ENCODE data around the gene LHPP.

Gene LHPP

DNA sequence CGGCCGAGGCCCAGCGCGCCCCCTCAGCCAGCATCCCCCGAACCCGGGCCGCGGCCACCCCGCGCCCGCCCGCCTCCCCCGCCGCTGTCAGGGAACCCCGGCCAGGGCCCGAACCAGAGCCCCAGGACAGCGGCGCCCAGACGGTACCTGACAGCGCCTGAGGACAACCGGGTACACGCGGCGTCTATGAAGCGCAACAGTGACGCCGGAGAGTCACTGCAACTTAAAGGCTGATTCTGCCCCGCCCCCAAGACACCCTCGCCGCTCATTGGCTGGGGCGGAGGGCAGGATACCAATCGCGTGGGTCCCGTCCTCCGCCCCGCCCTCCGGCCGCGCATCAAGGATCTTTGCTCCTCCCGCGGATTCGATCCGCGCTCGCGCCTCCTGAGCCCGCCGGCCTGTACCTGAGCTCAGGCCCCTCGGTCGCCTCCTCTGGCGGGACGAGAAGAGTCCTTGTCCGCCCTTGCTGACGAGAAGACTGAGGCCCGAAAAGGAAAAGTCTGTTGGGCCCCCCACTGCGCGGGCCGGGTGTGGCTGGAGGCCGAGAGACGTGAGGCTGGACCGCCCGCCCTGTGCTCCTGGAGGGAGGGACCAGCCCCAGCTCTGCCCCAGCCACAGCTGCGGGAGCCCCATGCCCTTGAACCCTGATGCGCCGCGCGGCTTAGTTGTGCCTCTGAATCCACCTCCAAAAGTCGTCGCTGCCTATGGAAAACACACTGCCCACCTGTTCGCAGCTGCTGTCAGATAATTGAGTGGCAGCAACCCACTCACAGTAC, 42.7 kb upstream of the LHPP start, which contains the start of gene OAT:
TSS of gene OAT (minus strand) at position 198 of the 776 bp plus-strand sequence. CDS start 6,752 bp downstream, outside the sequence.
- peak within 1 kb of the TSS; percentile 77 for H3K27ac ChIP-seq (ENCODE audit: extremely low read depth, low read depth, low read length)
- TF ChIP-seq ZNF473 (tag by site-specific recombination; IDR thresholded peaks at IDR 0.05) (no peak), ZEB2 (tag by site-specific recombination; IDR thresholded peaks at IDR 0.05) (peak; percentile 96), ZSCAN30 (tag by site-specific recombination; IDR thresholded peaks at IDR 0.05) (peak; percentile 8; the same call in 1 of the 2 replicates), WT1 (tag by site-specific recombination; IDR thresholded peaks at IDR 0.05) (peak; percentile 47; the same call in 1 of the 2 replicates), SP3 (tag by site-specific recombination; IDR thresholded peaks at IDR 0.05) (peak; percentile 95), ZNF664 (tag by site-specific recombination; IDR thresholded peaks at IDR 0.05) (no peak), KLF10 (tag by site-specific recombination; IDR thresholded peaks at IDR 0.05) (peak; percentile 97), ZNF610 (tag by site-specific recombination; IDR thresholded peaks at IDR 0.05; ENCODE audit: borderline replicate concordance) (peak; percentile 73; the same call in 1 of the 2 replicates), TRIM28 (IDR thresholded peaks at IDR 0.05; ENCODE audit: borderline replicate concordance, low read length) (peak; percentile 47; the same call in 1 of the 2 replicates), ZNF548 (tag by site-specific recombination; IDR thresholded peaks at IDR 0.05) (no peak), ZNF24 (tag by site-specific recombination; IDR thresholded peaks at IDR 0.05) (peak; percentile 64), ZNF341 (tag by site-specific recombination; IDR thresholded peaks at IDR 0.05; ENCODE audit: low read depth) (peak; percentile 78), ZNF629 (tag by site-specific recombination; IDR thresholded peaks at IDR 0.05) (peak; percentile 75), ZIC2 (tag by site-specific recombination; IDR thresholded peaks at IDR 0.05) (peak; percentile 70), ZNF335 (tag by site-specific recombination; conservative IDR thresholded peaks at IDR 0.05) (0 out of 2 replicates have a peak, but pooled peaks have one; percentile 63), BCL11B (tag by site-specific recombination; IDR thresholded peaks at IDR 0.05; ENCODE audit: low read depth) (0 out of 2 replicates have a peak, but pooled peaks have one; percentile 20), ZNF561 (tag by site-specific recombination; IDR thresholded peaks at IDR 0.05; ENCODE audit: borderline replicate concordance) (peak; percentile 24; the same call in 1 of the 2 replicates), ZNF2 (tag by site-specific recombination; IDR thresholded peaks at IDR 0.05) (peak; percentile 83), SCRT2 (tag by site-specific recombination; IDR thresholded peaks at IDR 0.05) (peak; percentile 94), ZNF843 (tag by site-specific recombination; IDR thresholded peaks at IDR 0.05) (peak; percentile 65), ZBTB7A (tag by site-specific recombination; IDR thresholded peaks at IDR 0.05; ENCODE audit: low read depth) (0 out of 2 replicates have a peak, but pooled peaks have one; percentile 12), ZNF560 (tag by site-specific recombination; IDR thresholded peaks at IDR 0.05; ENCODE audit: borderline replicate concordance) (no peak)
- TF ChIP-seq, protein P1, sequence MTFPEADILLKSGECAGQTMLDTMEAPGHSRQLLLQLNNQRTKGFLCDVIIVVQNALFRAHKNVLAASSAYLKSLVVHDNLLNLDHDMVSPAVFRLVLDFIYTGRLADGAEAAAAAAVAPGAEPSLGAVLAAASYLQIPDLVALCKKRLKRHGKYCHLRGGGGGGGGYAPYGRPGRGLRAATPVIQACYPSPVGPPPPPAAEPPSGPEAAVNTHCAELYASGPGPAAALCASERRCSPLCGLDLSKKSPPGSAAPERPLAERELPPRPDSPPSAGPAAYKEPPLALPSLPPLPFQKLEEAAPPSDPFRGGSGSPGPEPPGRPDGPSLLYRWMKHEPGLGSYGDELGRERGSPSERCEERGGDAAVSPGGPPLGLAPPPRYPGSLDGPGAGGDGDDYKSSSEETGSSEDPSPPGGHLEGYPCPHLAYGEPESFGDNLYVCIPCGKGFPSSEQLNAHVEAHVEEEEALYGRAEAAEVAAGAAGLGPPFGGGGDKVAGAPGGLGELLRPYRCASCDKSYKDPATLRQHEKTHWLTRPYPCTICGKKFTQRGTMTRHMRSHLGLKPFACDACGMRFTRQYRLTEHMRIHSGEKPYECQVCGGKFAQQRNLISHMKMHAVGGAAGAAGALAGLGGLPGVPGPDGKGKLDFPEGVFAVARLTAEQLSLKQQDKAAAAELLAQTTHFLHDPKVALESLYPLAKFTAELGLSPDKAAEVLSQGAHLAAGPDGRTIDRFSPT (tag by site-specific recombination; IDR thresholded peaks at IDR 0.05) = 0 out of 2 replicates have a peak, but pooled peaks have one; percentile 52
- TF ChIP-seq, protein P2, sequence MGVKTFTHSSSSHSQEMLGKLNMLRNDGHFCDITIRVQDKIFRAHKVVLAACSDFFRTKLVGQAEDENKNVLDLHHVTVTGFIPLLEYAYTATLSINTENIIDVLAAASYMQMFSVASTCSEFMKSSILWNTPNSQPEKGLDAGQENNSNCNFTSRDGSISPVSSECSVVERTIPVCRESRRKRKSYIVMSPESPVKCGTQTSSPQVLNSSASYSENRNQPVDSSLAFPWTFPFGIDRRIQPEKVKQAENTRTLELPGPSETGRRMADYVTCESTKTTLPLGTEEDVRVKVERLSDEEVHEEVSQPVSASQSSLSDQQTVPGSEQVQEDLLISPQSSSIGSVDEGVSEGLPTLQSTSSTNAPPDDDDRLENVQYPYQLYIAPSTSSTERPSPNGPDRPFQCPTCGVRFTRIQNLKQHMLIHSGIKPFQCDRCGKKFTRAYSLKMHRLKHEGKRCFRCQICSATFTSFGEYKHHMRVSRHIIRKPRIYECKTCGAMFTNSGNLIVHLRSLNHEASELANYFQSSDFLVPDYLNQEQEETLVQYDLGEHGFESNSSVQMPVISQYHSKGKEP (tag by site-specific recombination; IDR thresholded peaks at IDR 0.05) = peak; percentile 32; the same call in 1 of the 2 replicates
- TF ChIP-seq, protein P3, sequence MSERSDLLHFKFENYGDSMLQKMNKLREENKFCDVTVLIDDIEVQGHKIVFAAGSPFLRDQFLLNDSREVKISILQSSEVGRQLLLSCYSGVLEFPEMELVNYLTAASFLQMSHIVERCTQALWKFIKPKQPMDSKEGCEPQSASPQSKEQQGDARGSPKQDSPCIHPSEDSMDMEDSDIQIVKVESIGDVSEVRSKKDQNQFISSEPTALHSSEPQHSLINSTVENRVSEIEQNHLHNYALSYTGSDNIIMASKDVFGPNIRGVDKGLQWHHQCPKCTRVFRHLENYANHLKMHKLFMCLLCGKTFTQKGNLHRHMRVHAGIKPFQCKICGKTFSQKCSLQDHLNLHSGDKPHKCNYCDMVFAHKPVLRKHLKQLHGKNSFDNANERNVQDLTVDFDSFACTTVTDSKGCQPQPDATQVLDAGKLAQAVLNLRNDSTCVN (tag by site-specific recombination; optimal IDR thresholded peaks at IDR 0.05) = peak; percentile 80
- TF ChIP-seq, protein P4, sequence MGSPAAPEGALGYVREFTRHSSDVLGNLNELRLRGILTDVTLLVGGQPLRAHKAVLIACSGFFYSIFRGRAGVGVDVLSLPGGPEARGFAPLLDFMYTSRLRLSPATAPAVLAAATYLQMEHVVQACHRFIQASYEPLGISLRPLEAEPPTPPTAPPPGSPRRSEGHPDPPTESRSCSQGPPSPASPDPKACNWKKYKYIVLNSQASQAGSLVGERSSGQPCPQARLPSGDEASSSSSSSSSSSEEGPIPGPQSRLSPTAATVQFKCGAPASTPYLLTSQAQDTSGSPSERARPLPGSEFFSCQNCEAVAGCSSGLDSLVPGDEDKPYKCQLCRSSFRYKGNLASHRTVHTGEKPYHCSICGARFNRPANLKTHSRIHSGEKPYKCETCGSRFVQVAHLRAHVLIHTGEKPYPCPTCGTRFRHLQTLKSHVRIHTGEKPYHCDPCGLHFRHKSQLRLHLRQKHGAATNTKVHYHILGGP (tag by site-specific recombination; IDR thresholded peaks at IDR 0.05) = no peak
- TF ChIP-seq, protein P5, sequence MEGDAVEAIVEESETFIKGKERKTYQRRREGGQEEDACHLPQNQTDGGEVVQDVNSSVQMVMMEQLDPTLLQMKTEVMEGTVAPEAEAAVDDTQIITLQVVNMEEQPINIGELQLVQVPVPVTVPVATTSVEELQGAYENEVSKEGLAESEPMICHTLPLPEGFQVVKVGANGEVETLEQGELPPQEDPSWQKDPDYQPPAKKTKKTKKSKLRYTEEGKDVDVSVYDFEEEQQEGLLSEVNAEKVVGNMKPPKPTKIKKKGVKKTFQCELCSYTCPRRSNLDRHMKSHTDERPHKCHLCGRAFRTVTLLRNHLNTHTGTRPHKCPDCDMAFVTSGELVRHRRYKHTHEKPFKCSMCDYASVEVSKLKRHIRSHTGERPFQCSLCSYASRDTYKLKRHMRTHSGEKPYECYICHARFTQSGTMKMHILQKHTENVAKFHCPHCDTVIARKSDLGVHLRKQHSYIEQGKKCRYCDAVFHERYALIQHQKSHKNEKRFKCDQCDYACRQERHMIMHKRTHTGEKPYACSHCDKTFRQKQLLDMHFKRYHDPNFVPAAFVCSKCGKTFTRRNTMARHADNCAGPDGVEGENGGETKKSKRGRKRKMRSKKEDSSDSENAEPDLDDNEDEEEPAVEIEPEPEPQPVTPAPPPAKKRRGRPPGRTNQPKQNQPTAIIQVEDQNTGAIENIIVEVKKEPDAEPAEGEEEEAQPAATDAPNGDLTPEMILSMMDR (tag by site-specific recombination; IDR thresholded peaks at IDR 0.05) = peak; percentile 66; the same call in 1 of the 2 replicates
- TF ChIP-seq, protein P6, sequence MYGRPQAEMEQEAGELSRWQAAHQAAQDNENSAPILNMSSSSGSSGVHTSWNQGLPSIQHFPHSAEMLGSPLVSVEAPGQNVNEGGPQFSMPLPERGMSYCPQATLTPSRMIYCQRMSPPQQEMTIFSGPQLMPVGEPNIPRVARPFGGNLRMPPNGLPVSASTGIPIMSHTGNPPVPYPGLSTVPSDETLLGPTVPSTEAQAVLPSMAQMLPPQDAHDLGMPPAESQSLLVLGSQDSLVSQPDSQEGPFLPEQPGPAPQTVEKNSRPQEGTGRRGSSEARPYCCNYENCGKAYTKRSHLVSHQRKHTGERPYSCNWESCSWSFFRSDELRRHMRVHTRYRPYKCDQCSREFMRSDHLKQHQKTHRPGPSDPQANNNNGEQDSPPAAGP (tag by site-specific recombination; IDR thresholded peaks at IDR 0.05) = peak; percentile 79

More for the DNA sequence above, 42.7 kb upstream of the LHPP start, which contains the start of gene OAT:
- POLR2A ChIA-PET = interaction anchor here (0.6 to 2.5 kb wide), 42 partner anchors 9 to 1265 kb away, joined by 3 to 23 read pairs (median 4); partner anchors contain the start of genes ABRAXAS2, BUB3, CHST15 and EEF1AKMT2
- CTCF ChIA-PET = interaction anchor here (0.6 to 2.0 kb wide), 5 partner anchors 9 to 1389 kb away, joined by 3 to 11 read pairs (median 3); no protein-coding TSS in a partner anchor
- peak within 1 kb of the TSS; percentile 87 for H3K4me3 ChIP-seq (ENCODE audit: low read depth, low read length)
- peaks cover under 1 to 10% of the 10 kb centered on the region in 2 experiments; a peak in 1 of 3 replicates for H3K36me3 ChIP-seq (ENCODE audit: control insufficient read depth in 2 of 2, insufficient read depth in 1 of 2, low read length in 2 of 2)
- H3K9me3 ChIP-seq (ENCODE audit: control insufficient read depth, insufficient read depth, low read depth, low read length) = no peaks in the 10 kb centered on the region
- peaks cover 22% of the 10 kb centered on the region for H3K4me1 ChIP-seq (ENCODE audit: control insufficient read depth, insufficient read depth, low read length)
